Stomach smooth muscle (tissue), 2 donors: ENCODE measurements around the gene DPH2.

Source experiments
- H3K27ac ChIP-seq: one replicate; pipeline ENCODE4 v1.7.0; 2013; ENCODE audit warnings: mild to moderate bottlenecking, low read length, inconsistent platforms
- H3K27me3 ChIP-seq, 2 donors: one replicate each; pipeline ENCODE4 v1.7.0; 2013; ENCODE audit warnings: low read length in 2 of 2; ENCODE audit not compliant: insufficient read depth in 2 of 2, control insufficient read depth in 1 of 2
- H3K36me3 ChIP-seq, 2 donors: one replicate each; pipeline ENCODE4 v1.7.0; 2013; ENCODE audit warnings: low read length in 2 of 2; ENCODE audit not compliant: control insufficient read depth in 2 of 2, insufficient read depth in 2 of 2
- H3K4me1 ChIP-seq: one replicate; pipeline ENCODE4 v1.7.0; 2013; ENCODE audit warnings: low read length; ENCODE audit not compliant: control insufficient read depth, insufficient read depth
- H3K4me3 ChIP-seq, 2 donors: one replicate each; pipeline ENCODE4 v1.7.0; 2013; ENCODE audit warnings: low read length in 2 of 2
- H3K9ac ChIP-seq, 2 donors: one replicate each; pipeline ENCODE4 v1.7.0; 2013; ENCODE audit warnings: low read length in 2 of 2, mild to moderate bottlenecking in 1 of 2
- H3K9me3 ChIP-seq, 2 donors: one replicate each; pipeline ENCODE4 v1.7.0; 2013; ENCODE audit warnings: low read length in 2 of 2; ENCODE audit not compliant: control insufficient read depth in 2 of 2
- donor health status: healthy.
- donor health status: Pancreatic carcinoma.

DPH2 gene

GRCh38 chr1:43985984-43986595 is 16.3 kb downstream of the DPH2 start:
- Histone ChIP-seq H3K36me3 (peaks cover 4 to 11% of the 10 kb centered on the region in 2 donors), H3K9ac (no peak overlapping the region), H3K27ac (no peak overlapping the region), H3K4me1 (peaks cover 7% of the 10 kb centered on the region), H3K9me3 (no peaks in the 10 kb centered on the region), H3K4me3 (no peak overlapping the region), H3K27me3 (no peaks in the 10 kb centered on the region)

- Histone ChIP-seq H3K36me3 (peaks cover 4 to 11% of the 10 kb centered on the region in 2 donors), H3K9me3 (no peaks in the 10 kb centered on the region), H3K4me3 (no peak overlapping the region), H3K9ac (no peak overlapping the region), H3K27ac (no peak overlapping the region), H3K4me1 (peaks cover 9% of the 10 kb centered on the region), H3K27me3 (no peaks in the 10 kb centered on the region)
Measured at GRCh38 chr1:43986712-43987111, 16.9 kb downstream of the DPH2 start.

GRCh38 chr1:43987159-43987902 is 17.5 kb downstream of the DPH2 start:
- no peak overlapping the region for H3K9ac ChIP-seq
- H3K4me1 ChIP-seq, result peaks cover 12% of the 10 kb centered on the region
- H3K36me3 ChIP-seq, result peaks cover 4 to 10% of the 10 kb centered on the region in 2 donors
- no peak overlapping the region for H3K4me3 ChIP-seq
- no peaks in the 10 kb centered on the region for H3K9me3 ChIP-seq
- H3K27me3 ChIP-seq, result no peaks in the 10 kb centered on the region
- H3K27ac ChIP-seq, result no peak overlapping the region

- peak overlapping the region; percentile 76 to 78 for H3K4me3 ChIP-seq
- no peaks in the 10 kb centered on the region for H3K9me3 ChIP-seq
- peaks cover 13% of the 10 kb centered on the region for H3K4me1 ChIP-seq
- peaks cover 3 to 4% of the 10 kb centered on the region in 2 donors for H3K36me3 ChIP-seq
- H3K27ac ChIP-seq, result peak overlapping the region; percentile 53
- peak overlapping the region; percentile 72 to 73 for H3K9ac ChIP-seq
- no peaks in the 10 kb centered on the region for H3K27me3 ChIP-seq
Measured at GRCh38 chr1:43990271-43991199, 20.7 kb downstream of the DPH2 start.

DNA sequence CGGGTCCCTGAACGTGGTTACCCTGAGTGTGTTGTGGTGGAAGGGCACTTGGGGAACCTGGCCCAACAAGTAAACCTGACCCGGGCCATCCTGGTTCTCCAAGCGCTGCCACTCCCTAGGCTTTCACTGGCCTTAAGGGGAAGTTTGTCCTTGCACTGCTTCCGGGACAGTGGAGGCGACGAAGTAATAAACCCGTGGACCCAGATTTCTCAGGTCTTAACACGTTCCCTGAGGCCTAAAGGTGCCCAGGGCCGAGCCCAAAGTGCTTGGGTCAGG is 21.3 kb downstream of the DPH2 start:
- Histone ChIP-seq H3K9ac (peak overlapping the region; percentile 72 to 73), H3K27me3 (no peaks in the 10 kb centered on the region), H3K27ac (peak overlapping the region; percentile 53), H3K36me3 (no peaks in the 10 kb centered on the region), H3K4me3 (peak overlapping the region; percentile 76 to 78), H3K9me3 (no peaks in the 10 kb centered on the region), H3K4me1 (peaks cover 13% of the 10 kb centered on the region)

DNA sequence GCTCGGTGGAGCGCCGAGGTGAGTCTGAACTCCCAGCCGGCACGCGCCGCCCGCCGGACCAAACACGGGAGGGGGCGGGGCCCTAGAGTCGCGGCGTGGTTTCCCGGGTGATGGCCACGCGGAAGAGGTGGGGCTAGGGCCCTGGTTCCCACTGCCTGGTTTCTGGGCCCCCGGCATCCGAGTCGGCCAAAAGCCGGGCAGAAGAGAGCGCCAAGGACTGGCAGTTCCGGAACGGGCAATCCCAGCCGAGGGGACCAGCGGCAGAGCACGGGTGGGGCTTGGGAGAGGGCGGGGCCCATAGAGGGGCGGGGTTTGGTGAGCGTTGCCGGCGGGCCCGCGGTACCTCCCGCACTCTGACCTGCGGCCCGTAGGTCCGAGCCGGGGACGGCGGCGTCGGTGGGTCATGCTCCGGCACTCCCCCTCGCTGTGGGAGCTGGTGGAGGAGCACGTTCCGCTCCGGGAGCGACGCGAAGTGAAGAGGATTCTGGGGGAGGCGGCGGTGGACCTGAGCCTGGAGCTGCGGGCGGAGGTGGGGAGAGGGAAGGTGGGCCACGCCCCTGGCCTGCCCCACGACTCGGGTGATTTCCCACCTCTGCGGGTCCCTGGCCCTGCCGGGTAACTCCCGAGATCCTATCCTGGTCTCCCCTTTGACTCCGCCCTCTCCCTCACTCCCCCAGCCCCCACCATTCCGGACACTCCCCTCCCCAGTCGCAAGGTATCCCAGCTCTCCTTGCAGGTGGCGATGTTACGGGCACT is 21.8 kb downstream of the DPH2 start, which contains the start of gene CCDC24:
Gene CCDC24 (plus strand): TSS at position 124 of the 756 bp plus-strand sequence. CDS start 280 bp downstream, at position 404.
- H3K4me3 ChIP-seq, result peak within 1 kb of the TSS; percentile 76 to 78
- no peaks in the 10 kb centered on the region for H3K27me3 ChIP-seq
- H3K9ac ChIP-seq, result peak within 1 kb of the TSS; percentile 72 to 73
- no peaks in the 10 kb centered on the region for H3K9me3 ChIP-seq
- peak within 1 kb of the TSS; percentile 53 for H3K27ac ChIP-seq
- no peaks in the 10 kb centered on the region for H3K36me3 ChIP-seq
- peaks cover 18% of the 10 kb centered on the region for H3K4me1 ChIP-seq

DNA sequence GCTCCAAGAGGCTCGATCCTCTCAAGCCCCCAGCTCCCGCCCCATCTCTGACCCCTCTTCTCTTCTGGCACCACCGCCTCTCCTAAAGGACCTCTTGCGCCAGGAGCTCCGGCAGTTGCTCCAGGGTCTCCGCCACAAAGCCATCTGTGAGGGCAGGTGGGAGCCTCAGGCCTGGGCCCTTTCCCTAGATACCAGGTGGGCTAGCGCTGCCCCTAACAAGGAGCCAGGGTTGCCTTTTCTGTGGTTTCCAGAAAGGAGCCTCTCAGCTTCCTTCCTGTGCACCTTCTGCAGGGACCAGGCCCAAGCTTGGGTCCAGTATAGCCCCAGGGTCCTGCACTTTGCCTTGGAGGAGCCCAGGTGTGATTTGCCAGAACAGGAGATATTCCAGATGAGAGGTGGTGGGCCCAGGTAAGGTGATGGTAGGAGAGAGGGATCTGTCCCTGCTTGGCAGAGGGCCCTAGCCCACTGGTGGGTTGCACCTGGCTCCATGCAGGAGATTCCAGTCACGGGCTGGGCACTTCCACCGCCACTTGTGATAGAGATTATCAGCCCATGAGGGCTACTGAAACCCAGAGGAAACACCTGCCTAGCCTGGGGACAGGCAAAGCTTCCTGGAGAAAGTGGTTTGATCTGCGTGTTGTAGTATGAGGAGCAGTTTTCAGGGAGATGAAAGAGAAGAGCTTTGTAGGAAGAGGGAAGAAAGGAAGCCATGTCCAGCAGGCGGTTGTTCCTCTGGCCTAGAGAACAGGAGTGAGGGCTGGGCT is 22.6 kb downstream of the DPH2 start:
- H3K36me3 ChIP-seq, result no peaks in the 10 kb centered on the region
- no peak overlapping the region for H3K27ac ChIP-seq
- H3K9ac ChIP-seq, result peak overlapping the region; percentile 5 to 72
- peaks cover 20% of the 10 kb centered on the region for H3K4me1 ChIP-seq
- H3K27me3 ChIP-seq, result no peaks in the 10 kb centered on the region
- H3K4me3 ChIP-seq, result peak overlapping the region; percentile 76 to 78
- no peaks in the 10 kb centered on the region for H3K9me3 ChIP-seq

- Histone ChIP-seq H3K4me1 (peaks cover 20% of the 10 kb centered on the region), H3K36me3 (no peaks in the 10 kb centered on the region), H3K4me3 (no peak overlapping the region), H3K9ac (no peak overlapping the region), H3K27me3 (no peaks in the 10 kb centered on the region), H3K9me3 (no peaks in the 10 kb centered on the region), H3K27ac (no peak overlapping the region)
Measured at GRCh38 chr1:43993206-43993914, 23.6 kb downstream of the DPH2 start.

DNA sequence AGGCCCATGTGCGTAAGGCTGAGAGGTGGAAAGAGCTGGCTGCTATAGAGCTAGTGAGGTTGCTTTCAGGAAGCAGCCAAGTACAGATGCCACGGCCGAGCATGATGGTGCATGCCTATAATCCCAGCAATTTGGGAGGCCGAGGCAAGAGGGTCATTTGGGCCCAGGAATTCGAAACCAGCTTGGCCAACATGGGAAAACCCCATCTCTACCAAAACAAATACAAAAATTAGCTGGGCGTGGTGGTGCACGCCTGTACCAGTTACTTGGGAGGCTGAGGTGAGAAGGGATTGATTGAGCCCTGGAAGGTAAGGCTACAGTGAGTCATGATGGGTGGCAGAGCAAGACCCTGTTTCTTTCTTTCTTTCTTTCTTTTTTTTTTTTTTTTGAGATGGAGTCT is 24.3 kb downstream of the DPH2 start:
- no peaks in the 10 kb centered on the region for H3K36me3 ChIP-seq
- H3K27me3 ChIP-seq, result no peaks in the 10 kb centered on the region
- H3K9ac ChIP-seq, result no peak overlapping the region
- peaks cover 20% of the 10 kb centered on the region for H3K4me1 ChIP-seq
- no peak overlapping the region for H3K4me3 ChIP-seq
- no peak overlapping the region for H3K27ac ChIP-seq
- no peaks in the 10 kb centered on the region for H3K9me3 ChIP-seq
